Measurements from ENCODE around the gene ACAD8.

DNA sequence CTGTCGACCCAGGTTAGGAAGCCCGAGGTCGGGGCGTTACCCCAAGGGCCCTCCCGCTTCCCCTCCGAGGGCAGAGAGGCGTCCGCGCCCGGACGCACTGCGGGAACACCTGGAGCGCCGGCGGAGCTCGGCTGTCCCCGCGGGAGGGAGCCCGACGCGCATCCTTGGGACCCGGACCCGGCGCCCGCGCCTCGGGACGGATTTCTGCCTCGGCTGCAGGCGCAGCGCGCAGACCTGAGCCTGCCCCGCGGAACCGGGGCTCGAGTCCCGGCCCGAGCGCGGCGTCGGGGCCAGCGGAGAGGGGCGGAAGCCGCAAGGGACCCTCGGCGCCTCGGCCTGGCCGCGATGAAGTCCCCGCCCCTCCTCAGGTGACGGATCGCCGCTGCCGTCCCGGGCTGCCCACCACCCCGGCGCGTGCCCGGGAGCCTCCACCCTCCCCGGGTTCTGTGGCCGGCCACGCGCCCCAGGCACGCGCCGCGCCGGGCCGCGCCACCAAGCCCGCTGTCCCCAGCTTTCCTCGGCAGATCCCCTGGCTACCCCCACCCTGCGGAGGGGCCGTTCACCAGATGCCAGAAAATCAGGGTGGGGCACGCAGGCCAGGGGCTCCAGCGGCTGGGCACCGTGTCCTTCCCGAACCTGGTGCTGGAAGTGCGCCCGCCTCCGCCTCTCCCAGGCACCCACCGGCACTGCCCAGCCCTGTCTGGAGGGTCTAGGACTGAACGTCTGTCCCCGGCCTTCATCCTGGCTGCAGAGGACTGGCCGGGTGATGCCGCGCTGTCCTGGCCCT lies 23.2 kb downstream of the ACAD8 start:
- TF ChIP-seq, protein P1, sequence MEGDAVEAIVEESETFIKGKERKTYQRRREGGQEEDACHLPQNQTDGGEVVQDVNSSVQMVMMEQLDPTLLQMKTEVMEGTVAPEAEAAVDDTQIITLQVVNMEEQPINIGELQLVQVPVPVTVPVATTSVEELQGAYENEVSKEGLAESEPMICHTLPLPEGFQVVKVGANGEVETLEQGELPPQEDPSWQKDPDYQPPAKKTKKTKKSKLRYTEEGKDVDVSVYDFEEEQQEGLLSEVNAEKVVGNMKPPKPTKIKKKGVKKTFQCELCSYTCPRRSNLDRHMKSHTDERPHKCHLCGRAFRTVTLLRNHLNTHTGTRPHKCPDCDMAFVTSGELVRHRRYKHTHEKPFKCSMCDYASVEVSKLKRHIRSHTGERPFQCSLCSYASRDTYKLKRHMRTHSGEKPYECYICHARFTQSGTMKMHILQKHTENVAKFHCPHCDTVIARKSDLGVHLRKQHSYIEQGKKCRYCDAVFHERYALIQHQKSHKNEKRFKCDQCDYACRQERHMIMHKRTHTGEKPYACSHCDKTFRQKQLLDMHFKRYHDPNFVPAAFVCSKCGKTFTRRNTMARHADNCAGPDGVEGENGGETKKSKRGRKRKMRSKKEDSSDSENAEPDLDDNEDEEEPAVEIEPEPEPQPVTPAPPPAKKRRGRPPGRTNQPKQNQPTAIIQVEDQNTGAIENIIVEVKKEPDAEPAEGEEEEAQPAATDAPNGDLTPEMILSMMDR (conservative IDR thresholded peaks at IDR 0.05; ENCODE audit: low read depth, low read length), result no peak
- TF ChIP-seq SMC3 (IDR thresholded peaks at IDR 0.05; ENCODE audit: low read depth, low read length) (no peak), FOS (IDR thresholded peaks at IDR 0.05; ENCODE audit: low read depth, low read length) (no peak), RAD21 (IDR thresholded peaks at IDR 0.05; ENCODE audit: low read length) (no peak), POLR2A (IDR thresholded peaks at IDR 0.05; ENCODE audit: low read depth, low read length) (no peak), RCOR1 (IDR thresholded peaks at IDR 0.05; ENCODE audit: insufficient replicate concordance, low read length) (no peak), MAFK (IDR thresholded peaks at IDR 0.05; ENCODE audit: low read depth, low read length) (no peak), NFE2L2 (IDR thresholded peaks at IDR 0.05; ENCODE audit: low read depth, low read length) (no peak), BHLHE40 (IDR thresholded peaks at IDR 0.05; ENCODE audit: low read depth, low read length) (no peak), MXI1 (IDR thresholded peaks at IDR 0.05; ENCODE audit: borderline replicate concordance, low read depth, low read length) (no peak), CHD1 (IDR thresholded peaks at IDR 0.05; ENCODE audit: low read depth, low read length) (no peak), RFX5 (IDR thresholded peaks at IDR 0.05; ENCODE audit: low read depth, low read length) (no peak)
- TF ChIP-seq, protein P2, sequence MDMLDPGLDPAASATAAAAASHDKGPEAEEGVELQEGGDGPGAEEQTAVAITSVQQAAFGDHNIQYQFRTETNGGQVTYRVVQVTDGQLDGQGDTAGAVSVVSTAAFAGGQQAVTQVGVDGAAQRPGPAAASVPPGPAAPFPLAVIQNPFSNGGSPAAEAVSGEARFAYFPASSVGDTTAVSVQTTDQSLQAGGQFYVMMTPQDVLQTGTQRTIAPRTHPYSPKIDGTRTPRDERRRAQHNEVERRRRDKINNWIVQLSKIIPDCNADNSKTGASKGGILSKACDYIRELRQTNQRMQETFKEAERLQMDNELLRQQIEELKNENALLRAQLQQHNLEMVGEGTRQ (IDR thresholded peaks at IDR 0.05; ENCODE audit: low read depth, low read length), result no peak
- TF ChIP-seq, protein P3, sequence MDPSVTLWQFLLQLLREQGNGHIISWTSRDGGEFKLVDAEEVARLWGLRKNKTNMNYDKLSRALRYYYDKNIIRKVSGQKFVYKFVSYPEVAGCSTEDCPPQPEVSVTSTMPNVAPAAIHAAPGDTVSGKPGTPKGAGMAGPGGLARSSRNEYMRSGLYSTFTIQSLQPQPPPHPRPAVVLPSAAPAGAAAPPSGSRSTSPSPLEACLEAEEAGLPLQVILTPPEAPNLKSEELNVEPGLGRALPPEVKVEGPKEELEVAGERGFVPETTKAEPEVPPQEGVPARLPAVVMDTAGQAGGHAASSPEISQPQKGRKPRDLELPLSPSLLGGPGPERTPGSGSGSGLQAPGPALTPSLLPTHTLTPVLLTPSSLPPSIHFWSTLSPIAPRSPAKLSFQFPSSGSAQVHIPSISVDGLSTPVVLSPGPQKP (IDR thresholded peaks at IDR 0.05; ENCODE audit: borderline replicate concordance, low read depth, low read length), result no peak

All from IMR-90 (cell line).